ENCODE measurements around the gene PRND.
"Not testable (repeated sequence)": the region's sequence is repeated elsewhere in the genome, so short reads cannot be mapped to it uniquely, and the experiment has no call there.

GRCh38 chr20:4773014-4773413 is 51.3 kb downstream of the PRND start:
- TF ChIP-seq, protein P1, sequence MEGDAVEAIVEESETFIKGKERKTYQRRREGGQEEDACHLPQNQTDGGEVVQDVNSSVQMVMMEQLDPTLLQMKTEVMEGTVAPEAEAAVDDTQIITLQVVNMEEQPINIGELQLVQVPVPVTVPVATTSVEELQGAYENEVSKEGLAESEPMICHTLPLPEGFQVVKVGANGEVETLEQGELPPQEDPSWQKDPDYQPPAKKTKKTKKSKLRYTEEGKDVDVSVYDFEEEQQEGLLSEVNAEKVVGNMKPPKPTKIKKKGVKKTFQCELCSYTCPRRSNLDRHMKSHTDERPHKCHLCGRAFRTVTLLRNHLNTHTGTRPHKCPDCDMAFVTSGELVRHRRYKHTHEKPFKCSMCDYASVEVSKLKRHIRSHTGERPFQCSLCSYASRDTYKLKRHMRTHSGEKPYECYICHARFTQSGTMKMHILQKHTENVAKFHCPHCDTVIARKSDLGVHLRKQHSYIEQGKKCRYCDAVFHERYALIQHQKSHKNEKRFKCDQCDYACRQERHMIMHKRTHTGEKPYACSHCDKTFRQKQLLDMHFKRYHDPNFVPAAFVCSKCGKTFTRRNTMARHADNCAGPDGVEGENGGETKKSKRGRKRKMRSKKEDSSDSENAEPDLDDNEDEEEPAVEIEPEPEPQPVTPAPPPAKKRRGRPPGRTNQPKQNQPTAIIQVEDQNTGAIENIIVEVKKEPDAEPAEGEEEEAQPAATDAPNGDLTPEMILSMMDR (IDR thresholded peaks at IDR 0.05), result not testable (repeated sequence)
- not testable (repeated sequence) for TF ChIP-seq POLR2A (IDR thresholded peaks at IDR 0.05)
